GM19328 (cell line): Measurements from ENCODE around the gene PXDN.

ENCODE experiments used
- ATAC-seq: cut with Tn5 transposase; IDR thresholded peaks from one replicate; pipeline ENCODE4 v1.9.1; 2021; ENCODE audit warnings: mild to moderate bottlenecking, moderate library complexity; ENCODE audit not compliant: unreplicated experiment

The PXDN gene

DNA sequence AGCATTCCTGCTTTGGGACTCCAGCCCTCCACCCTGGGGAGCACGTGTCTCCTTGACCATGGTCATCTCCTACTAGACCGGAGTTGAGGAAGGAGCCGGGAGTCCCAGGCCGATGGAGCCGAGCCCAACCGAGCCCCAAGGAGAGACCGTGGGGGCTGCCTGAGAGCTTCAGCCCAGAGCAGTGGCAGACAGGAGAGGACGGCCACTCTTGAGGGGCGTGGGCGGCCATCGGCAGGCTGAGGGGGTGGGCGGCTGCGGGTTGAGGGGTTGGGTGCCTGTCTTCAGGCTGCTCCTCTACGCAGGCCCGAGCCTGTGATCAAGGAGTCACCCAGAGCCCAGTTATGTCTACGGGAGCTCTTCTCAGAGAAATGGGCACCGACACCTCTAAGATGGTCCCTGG lies 158.7 kb downstream of the PXDN start:
- no peak for ATAC-seq

DNA sequence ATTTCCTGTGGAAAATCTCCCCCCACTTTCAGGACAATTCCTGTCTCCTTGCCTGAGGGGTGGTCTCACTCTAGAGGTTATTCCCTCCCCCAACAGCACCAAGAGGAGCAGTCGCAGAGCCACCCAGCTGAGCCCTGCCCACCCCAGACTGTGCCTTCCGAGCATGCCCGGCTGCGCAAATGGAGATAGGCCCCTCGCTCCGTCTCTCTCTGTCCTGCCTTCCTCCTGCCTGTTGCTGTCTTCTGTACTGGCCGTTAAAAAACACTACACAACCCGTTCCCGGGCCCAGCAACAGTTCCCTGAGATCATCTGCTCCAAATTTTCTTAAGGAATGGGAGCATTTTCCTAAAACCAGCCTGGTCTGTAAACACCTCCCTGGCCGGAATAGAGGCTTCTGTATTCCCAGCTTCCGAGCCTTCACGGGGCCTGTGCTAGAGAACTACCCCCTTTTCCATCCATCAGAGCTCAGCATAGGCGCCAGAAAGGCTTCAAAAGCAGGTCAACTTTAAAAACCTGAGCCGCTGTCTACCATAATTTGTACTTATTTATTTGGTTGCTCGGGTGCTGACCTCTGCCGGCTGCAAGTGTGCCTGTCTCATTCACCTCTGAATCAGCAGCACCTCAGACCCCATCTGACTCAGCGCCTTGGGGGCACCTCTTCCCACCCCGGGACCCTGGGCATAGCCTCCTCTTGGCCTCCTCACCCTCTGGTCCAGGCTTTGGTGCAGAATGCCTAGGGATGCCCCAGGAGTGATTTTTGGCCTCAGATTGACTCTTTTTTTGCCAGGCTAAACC lies 159.4 kb downstream of the PXDN start:
- ATAC-seq: no peak

DNA sequence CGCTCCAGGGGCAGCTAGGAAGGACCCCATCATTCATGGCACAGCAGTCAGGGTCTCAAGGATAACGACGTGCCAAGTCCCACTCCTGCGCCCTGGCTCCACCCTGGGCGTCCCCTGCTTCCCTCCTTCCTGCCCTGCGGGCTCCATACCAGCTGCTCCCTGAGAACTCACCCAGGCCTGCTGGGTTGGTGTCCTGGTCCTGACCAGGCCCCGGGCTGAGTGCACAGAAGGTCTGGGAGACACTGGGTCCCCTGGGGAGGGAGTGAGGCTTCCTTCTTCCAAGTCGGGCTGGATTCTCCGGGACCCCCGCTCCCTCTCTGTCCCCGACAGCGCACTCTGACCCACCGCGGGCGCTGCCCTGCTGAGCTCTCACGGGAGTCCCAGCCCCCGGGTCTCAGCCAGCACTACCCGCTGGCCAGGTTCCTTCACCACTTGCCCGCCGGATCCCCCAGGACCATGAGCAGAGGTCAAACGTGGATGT lies 160.2 kb downstream of the PXDN start:
- ATAC-seq: no peak

DNA sequence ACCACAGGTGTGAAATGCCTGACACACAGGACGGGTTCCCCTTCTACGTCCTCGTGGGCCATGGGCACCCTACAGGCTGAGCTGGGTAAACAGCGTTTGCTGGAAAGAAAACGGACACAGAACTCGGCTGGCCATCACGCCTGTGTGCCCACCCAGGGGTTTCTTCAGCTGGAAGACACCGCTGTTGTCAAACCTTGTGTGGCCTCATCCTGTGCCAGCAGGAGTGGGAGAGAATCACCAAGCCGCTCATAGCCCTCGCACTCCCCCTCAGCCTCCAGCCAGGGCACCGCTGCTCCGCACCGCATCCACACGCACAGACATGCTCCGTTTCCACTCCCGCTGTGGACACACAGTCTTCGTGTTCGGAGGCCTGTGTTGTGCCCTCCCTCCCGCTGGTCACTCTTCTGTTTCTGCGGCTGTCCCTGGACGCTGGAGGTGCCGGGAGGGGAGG lies 161.4 kb downstream of the PXDN start:
- no peak for ATAC-seq

DNA sequence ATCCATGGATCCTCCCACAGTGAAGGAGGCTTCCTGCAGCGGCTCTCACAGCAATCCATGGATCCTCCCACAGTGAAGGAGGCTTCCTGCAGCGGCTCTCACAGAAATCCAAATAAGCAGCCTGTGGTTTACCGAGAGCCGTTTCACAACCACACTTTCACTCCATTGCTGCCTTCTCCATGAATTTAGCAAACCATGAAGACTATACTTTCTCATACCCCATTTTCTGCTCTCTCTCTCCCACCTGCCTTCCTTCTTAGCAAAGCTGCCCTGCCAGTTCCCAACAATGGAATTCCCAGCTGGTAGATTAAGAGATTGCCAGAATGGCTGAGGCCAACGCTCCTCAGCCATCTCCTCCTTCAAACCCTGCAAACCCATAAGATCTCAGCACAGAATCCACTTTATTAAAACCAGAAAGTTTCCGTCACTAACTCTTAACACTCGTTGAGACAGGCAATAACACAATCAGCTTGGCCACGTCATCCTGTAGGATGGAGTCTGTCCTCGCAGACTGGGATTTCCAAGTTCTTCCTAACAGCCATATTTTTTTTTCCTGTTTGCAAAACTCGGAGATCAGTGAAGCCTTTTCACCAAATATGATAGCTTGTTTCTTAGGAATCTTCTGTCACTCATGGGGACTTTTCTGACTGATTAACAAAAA lies 162.2 kb downstream of the PXDN start:
- ATAC-seq: no peak
